HG02970 (cell line): Measurements from ENCODE around the gene NCAM1.

Source experiments
- ATAC-seq: cut with Tn5 transposase; IDR thresholded peaks from one replicate; pipeline ENCODE4 v1.9.1; 2021; ENCODE audit warnings: mild to moderate bottlenecking, moderate library complexity, moderate number of reproducible peaks; ENCODE audit not compliant: unreplicated experiment, low FRiP score

Gene NCAM1

GRCh38 chr11:112967082-112967481, 5.9 kb downstream of the NCAM1 start:
- ATAC-seq = no peak

- ATAC-seq = no peak
These were observed 7.9 kb downstream of the NCAM1 start for GRCh38 chr11:112968941-112969713.

- ATAC-seq = no peak
These were observed 10.0 kb downstream of the NCAM1 start for GRCh38 chr11:112971195-112971594.

GRCh38 chr11:112971827-112972226, 10.6 kb downstream of the NCAM1 start:
- ATAC-seq = no peak

- ATAC-seq = no peak
These were observed 11.4 kb downstream of the NCAM1 start for GRCh38 chr11:112972399-112973145.

- ATAC-seq = no peak
These were observed 13.8 kb downstream of the NCAM1 start for GRCh38 chr11:112975051-112975450.

- no peak for ATAC-seq
These were observed 14.3 kb downstream of the NCAM1 start for GRCh38 chr11:112975493-112975892.

GRCh38 chr11:112977755-112978154, 16.5 kb downstream of the NCAM1 start:
- no peak for ATAC-seq

GRCh38 chr11:112983887-112984286, 22.7 kb downstream of the NCAM1 start:
- no peak for ATAC-seq

- ATAC-seq = no peak
These were observed 28.0 kb downstream of the NCAM1 start for GRCh38 chr11:112989198-112989597.

- ATAC-seq = no peak
These were observed 32.6 kb downstream of the NCAM1 start for GRCh38 chr11:112993808-112994207.

- no peak for ATAC-seq
These were observed 34.3 kb downstream of the NCAM1 start for GRCh38 chr11:112995423-112996090.

GRCh38 chr11:112996994-112997393, 35.8 kb downstream of the NCAM1 start:
- ATAC-seq = no peak

- ATAC-seq = no peak
These were observed 36.7 kb downstream of the NCAM1 start for GRCh38 chr11:112997857-112998466.

- ATAC-seq = no peak
These were observed 38.3 kb downstream of the NCAM1 start for GRCh38 chr11:112999520-112999919.

GRCh38 chr11:113001709-113002108, 40.5 kb downstream of the NCAM1 start:
- ATAC-seq = no peak

GRCh38 chr11:113006896-113007445, 45.8 kb downstream of the NCAM1 start:
- no peak for ATAC-seq

- no peak for ATAC-seq
These were observed 53.3 kb downstream of the NCAM1 start for GRCh38 chr11:113014262-113015097.

GRCh38 chr11:113015098-113015455, 53.9 kb downstream of the NCAM1 start:
- no peak for ATAC-seq

GRCh38 chr11:113016905-113017304, 55.7 kb downstream of the NCAM1 start:
- ATAC-seq = no peak
